ENCODE data around the gene GCSAM.
"Not testable (repeated sequence)": the region's sequence is repeated elsewhere in the genome, so short reads cannot be mapped to it uniquely, and the experiment has no call there.

Gene GCSAM

DNA sequence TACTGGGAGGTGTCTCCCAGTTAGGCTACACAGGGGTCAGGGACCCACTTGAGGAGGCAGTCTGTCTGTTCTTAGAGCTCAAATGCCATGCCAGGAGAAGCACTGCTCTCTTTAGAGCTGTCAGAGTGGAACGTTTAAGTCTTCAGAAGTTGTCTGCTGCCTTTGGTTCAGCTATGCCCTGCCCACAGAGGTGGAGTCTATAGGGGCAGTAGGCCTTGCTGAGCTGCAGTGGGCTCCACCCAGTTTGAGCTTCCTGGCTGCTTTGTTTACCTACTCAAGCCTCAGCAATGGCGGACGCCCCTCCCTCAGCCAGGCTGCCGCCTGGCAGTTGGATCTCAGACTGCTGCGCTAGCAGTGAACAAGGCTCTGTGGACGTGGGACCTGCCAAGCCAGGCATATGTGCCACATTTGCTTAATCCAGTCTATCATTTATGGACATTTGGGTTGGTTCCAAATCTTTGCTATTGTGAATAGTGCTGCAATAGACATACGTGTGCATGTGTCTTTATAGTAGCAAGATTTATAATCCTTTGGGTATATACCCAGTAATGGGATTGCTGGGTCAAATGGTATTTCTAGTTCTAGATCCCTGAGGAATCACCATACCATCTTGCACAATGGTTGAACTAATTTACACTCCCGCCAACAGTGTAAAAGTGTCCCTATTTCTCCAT is 60.5 kb downstream of the GCSAM start:
- DNase-seq (ENCODE audit: low read depth in 2 of 2) = not testable (repeated sequence)
